C4-2B (cell line): Measurements from ENCODE around the gene AP1M1.

Experiments used
- CTCF ChIP-seq: fragments of 450-650 bp; conservative IDR thresholded peaks from 2 replicates; pipeline ENCODE4 v1.5.1; 2017; ENCODE audit warnings: mild to moderate bottlenecking
- ZFX ChIP-seq: fragments of 450-650 bp; IDR thresholded peaks from 2 replicates; pipeline ENCODE4 v1.6.1; 2017

GRCh38 chr19:16227837-16228636, 30.3 kb downstream of the AP1M1 start:
- no peak for TF ChIP-seq CTCF
- no peak for TF ChIP-seq ZFX
